Ovary (tissue), 3 donors: Measurements from ENCODE around the gene FLOT1.

Source experiments
- CTCF ChIP-seq, 3 donors: fragments of 450-650 bp in 2 of 3; fragments of 200-600 bp in 1 of 3; IDR thresholded peaks; one replicate each; pipeline versions ENCODE4 v1.5.1 to v1.8.0; 2016 to 2022; ENCODE audit warnings: antibody characterized with exemption in 3 of 3, mild to moderate bottlenecking in 1 of 3
- EP300 ChIP-seq: sonication (generic); formaldehyde crosslinking; IDR thresholded peaks from one replicate; pipeline ENCODE4 v1.6.1; 2017; ENCODE audit warnings: antibody characterized with exemption
- POLR2A ChIP-seq: fragments of 450-650 bp; IDR thresholded peaks from one replicate; pipeline ENCODE4 v1.6.1; 2017; ENCODE audit warnings: antibody characterized with exemption, mild to moderate bottlenecking, moderate library complexity
- donor health status: DM: no; HTN: no; CAD: no.

- TF ChIP-seq CTCF (IDR thresholded peaks at IDR 0.05) (no peak), POLR2A (no peak), EP300 (no peak)
Observed at GRCh38 chr6:30747902-30748769, 5.6 kb upstream of the FLOT1 start.
